ENCODE results near the gene HOXC11.

Gene HOXC11

GRCh38 chr12:53999559-54000115 lies 26.7 kb downstream of the HOXC11 start:
- no peak for DNase-seq

- no peak for DNase-seq
These were observed 27.5 kb downstream of the HOXC11 start, which contains the start of gene HOXC9 for GRCh38 chr12:54000116-54001114. Gene HOXC9, plus strand, starts transcription at chr12:54000161. Its CDS starts 28 bp downstream, at chr12:54000189.

- no peak for DNase-seq
These were observed 28.6 kb downstream of the HOXC11 start for GRCh38 chr12:54001283-54002187.

GRCh38 chr12:54002278-54002914 lies 29.5 kb downstream of the HOXC11 start:
- DNase-seq = no peak

GRCh38 chr12:54002915-54003389 lies 30.0 kb downstream of the HOXC11 start:
- no peak for DNase-seq

- DNase-seq = no peak
These were observed 30.7 kb downstream of the HOXC11 start for GRCh38 chr12:54003625-54004024.

GRCh38 chr12:54004063-54004840 lies 31.3 kb downstream of the HOXC11 start:
- DNase-seq = no peak

GRCh38 chr12:54004841-54005530 lies 32.1 kb downstream of the HOXC11 start:
- no peak for DNase-seq

- DNase-seq = no peak
These were observed 32.6 kb downstream of the HOXC11 start for GRCh38 chr12:54005531-54005852.

GRCh38 chr12:54005853-54006558 lies 33.1 kb downstream of the HOXC11 start:
- DNase-seq = no peak

- no peak for DNase-seq
These were observed 33.8 kb downstream of the HOXC11 start for GRCh38 chr12:54006559-54007220.

GRCh38 chr12:54007538-54008259 lies 34.8 kb downstream of the HOXC11 start:
- no peak for DNase-seq

GRCh38 chr12:54008260-54008552 lies 35.3 kb downstream of the HOXC11 start:
- DNase-seq = no peak

- DNase-seq = no peak
These were observed 36.5 kb downstream of the HOXC11 start for GRCh38 chr12:54009171-54010052.

- DNase-seq = no peak
These were observed 37.4 kb downstream of the HOXC11 start for GRCh38 chr12:54010053-54010971.

- no peak for DNase-seq
These were observed 38.2 kb downstream of the HOXC11 start for GRCh38 chr12:54010972-54011664.
